Astrocyte of the spinal cord (primary cell): ENCODE measurements around the gene NANS.

Source experiments
- DNase-seq: peaks from one replicate; pipeline ENCODE4 v3.0.0; 2011; ENCODE audit warnings: low read depth, low spot score
- H3K4me3 ChIP-seq: 2 replicates; pipeline ENCODE4 v1.5.1; 2011; ENCODE audit warnings: low read depth, mild to moderate bottlenecking, low read length, moderate library complexity
- CTCF ChIP-seq: IDR thresholded peaks from 2 replicates; pipeline ENCODE4 v1.5.1; 2012; ENCODE audit warnings: low read depth, mild to moderate bottlenecking, low read length, inconsistent platforms
- in situ Hi-C: cut with HindIII; loops from 2 replicates; pipeline ENCODE4 v1.10.0; 2017; ENCODE audit warnings: low sequenced_read_pairs

Gene NANS, protein sequence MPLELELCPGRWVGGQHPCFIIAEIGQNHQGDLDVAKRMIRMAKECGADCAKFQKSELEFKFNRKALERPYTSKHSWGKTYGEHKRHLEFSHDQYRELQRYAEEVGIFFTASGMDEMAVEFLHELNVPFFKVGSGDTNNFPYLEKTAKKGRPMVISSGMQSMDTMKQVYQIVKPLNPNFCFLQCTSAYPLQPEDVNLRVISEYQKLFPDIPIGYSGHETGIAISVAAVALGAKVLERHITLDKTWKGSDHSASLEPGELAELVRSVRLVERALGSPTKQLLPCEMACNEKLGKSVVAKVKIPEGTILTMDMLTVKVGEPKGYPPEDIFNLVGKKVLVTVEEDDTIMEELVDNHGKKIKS

GRCh38 chr9:98056269-98057137, at the start of gene NANS:
TSS of gene NANS (plus strand) at chr9:98056732. CDS start at chr9:98056809, 77 bp downstream.
- peak; percentile 95 for DNase-seq
- no peak for TF ChIP-seq CTCF
- peak within 1 kb of the TSS; percentile 62 for H3K4me3 ChIP-seq
- in situ Hi-C loops = no loop called here

GRCh38 chr9:98007251-98007928, 49.1 kb upstream of the NANS start:
- TF ChIP-seq CTCF = no peak
- no peak overlapping the region for H3K4me3 ChIP-seq
- in situ Hi-C loops = no loop called here
- DNase-seq = no peak

- no peak for TF ChIP-seq CTCF
- in situ Hi-C loops = no loop called here
These were observed 47.8 kb upstream of the NANS start for GRCh38 chr9:98008764-98009163.

GRCh38 chr9:98009437-98009836, 47.1 kb upstream of the NANS start:
- no peak for TF ChIP-seq CTCF
- DNase-seq = no peak
- in situ Hi-C loops = no loop called here
- no peak overlapping the region for H3K4me3 ChIP-seq

More at GRCh38 chr9:98008764-98009163, 47.8 kb upstream of the NANS start:
- DNase-seq = no peak
- H3K4me3 ChIP-seq = no peak overlapping the region

DNA sequence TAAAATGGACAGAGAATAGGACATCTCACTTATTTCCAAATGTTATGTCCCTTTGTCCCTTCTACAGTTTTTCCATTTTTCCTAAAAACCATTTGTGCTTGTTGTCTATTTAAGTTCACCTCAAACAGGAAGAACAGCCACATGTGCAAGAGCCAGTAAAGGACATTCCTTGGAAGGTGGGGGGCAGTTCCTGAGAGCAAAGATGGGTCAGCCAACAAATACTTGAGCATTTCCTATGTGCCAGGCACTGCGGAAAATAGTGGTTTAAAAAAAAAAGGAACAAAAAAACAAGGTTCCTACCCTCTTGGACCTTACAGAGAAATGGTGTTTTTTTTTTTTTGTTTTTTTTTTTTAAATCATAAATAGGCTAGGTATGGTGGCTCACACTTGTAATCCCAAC, 46.6 kb upstream of the NANS start:
- peak; percentile 76 for DNase-seq
- in situ Hi-C loops = no loop called here
- no peak overlapping the region for H3K4me3 ChIP-seq
- TF ChIP-seq CTCF = no peak

DNA sequence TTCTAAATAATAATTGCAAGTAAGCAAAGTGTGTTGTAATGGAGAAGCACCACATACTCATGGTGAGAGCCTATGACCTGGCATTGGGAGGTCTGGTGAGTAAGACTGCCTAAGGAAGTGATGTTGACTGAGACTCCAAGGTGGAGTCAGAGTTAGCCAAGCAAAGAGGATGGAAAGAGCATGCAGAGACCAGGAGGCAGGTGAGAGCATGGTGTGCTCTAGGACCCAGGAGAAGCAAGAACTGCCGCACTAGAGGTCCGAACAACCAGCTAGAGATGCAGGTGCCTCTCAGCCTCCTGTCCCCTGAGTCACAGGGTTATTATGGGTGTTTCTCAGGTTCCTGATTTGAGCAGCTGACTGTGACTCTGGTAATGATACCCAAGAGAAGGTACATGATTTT, 46.1 kb upstream of the NANS start:
- in situ Hi-C loops = no loop called here

More for the DNA sequence above, 46.1 kb upstream of the NANS start:
- DNase-seq = peak; percentile 44
- no peak for TF ChIP-seq CTCF
- no peak overlapping the region for H3K4me3 ChIP-seq
